HEK293 (cell line): ENCODE results near the gene BCL7C.

Experiments
- FEZF1 ChIP-seq: fragments of 450-650 bp; formaldehyde crosslinking; IDR thresholded peaks from 2 replicates; pipeline ENCODE4 v1.5.1; 2016; ENCODE audit warnings: missing biosample characterization, missing genetic modification characterization
- HOXC10 ChIP-seq: sonication (generic); formaldehyde crosslinking; IDR thresholded peaks from 2 replicates; pipeline ENCODE4 v1.8.1; 2023; ENCODE audit warnings: mild to moderate bottlenecking, missing genetic modification reagents
- IKZF3 ChIP-seq: fragments of 450-650 bp; IDR thresholded peaks from 2 replicates; pipeline ENCODE4 v1.5.0; 2018; ENCODE audit warnings: missing biosample characterization, mild to moderate bottlenecking, missing genetic modification characterization, moderate library complexity
- KLF9 ChIP-seq: fragments of 450-650 bp; formaldehyde crosslinking; IDR thresholded peaks from 2 replicates; pipeline ENCODE4 v1.5.1; 2016; ENCODE audit warnings: missing biosample characterization, missing genetic modification characterization, low read depth
- REPIN1 ChIP-seq: fragments of 450-650 bp; formaldehyde crosslinking; IDR thresholded peaks from 2 replicates; pipeline ENCODE4 v1.5.1; 2017; ENCODE audit warnings: missing biosample characterization, missing genetic modification characterization, low read depth
- SP2 ChIP-seq: fragments of 450-650 bp; formaldehyde crosslinking; IDR thresholded peaks from 2 replicates; pipeline ENCODE4 v1.5.1; 2016; ENCODE audit warnings: missing biosample characterization, missing genetic modification characterization
- ZBTB11 ChIP-seq: fragments of 450-650 bp; formaldehyde crosslinking; conservative IDR thresholded peaks from 2 replicates; pipeline ENCODE4 v1.5.1; 2016; ENCODE audit warnings: low read depth, missing biosample characterization, missing genetic modification characterization
- ZBTB26 ChIP-seq: fragments of 450-650 bp; formaldehyde crosslinking; optimal IDR thresholded peaks from 2 replicates; pipeline ENCODE3; 2016; ENCODE audit warnings: missing biosample characterization, mild to moderate bottlenecking, missing genetic modification characterization
- ZBTB48 ChIP-seq: fragments of 450-650 bp; formaldehyde crosslinking; IDR thresholded peaks from 2 replicates; pipeline ENCODE4 v1.5.1; 2016; ENCODE audit warnings: missing biosample characterization, missing genetic modification characterization
- ZFP37 ChIP-seq: fragments of 450-650 bp; formaldehyde crosslinking; IDR thresholded peaks from 2 replicates; pipeline ENCODE4 v1.5.1; 2016; ENCODE audit warnings: missing biosample characterization, missing genetic modification characterization
- ZIC2 ChIP-seq: fragments of 450-650 bp; formaldehyde crosslinking; IDR thresholded peaks from 2 replicates; pipeline ENCODE4 v1.5.1; 2016; ENCODE audit warnings: missing biosample characterization, missing genetic modification characterization
- ZNF341 ChIP-seq: fragments of 450-650 bp; formaldehyde crosslinking; IDR thresholded peaks from 2 replicates; pipeline ENCODE4; 2016; ENCODE audit warnings: low read depth, missing biosample characterization, missing genetic modification characterization
- ZNF391 ChIP-seq: fragments of 450-650 bp; formaldehyde crosslinking; IDR thresholded peaks from 2 replicates; pipeline ENCODE4 v1.5.1; 2016; ENCODE audit warnings: low read depth, missing biosample characterization, missing genetic modification characterization, borderline replicate concordance
- ZNF394 ChIP-seq: fragments of 450-650 bp; formaldehyde crosslinking; IDR thresholded peaks from 2 replicates; pipeline ENCODE4 v1.5.1; 2016; ENCODE audit warnings: missing biosample characterization, missing genetic modification characterization, mild to moderate bottlenecking, moderate library complexity, borderline replicate concordance
- ZNF423 ChIP-seq: fragments of 450-650 bp; formaldehyde crosslinking; IDR thresholded peaks from 2 replicates; pipeline ENCODE4 v1.5.1; 2016; ENCODE audit warnings: missing biosample characterization, missing genetic modification characterization
- ZNF48 ChIP-seq: fragments of 450-650 bp; formaldehyde crosslinking; IDR thresholded peaks from 2 replicates; pipeline ENCODE4 v1.5.1; 2016; ENCODE audit warnings: missing biosample characterization, missing genetic modification characterization
- ZNF560 ChIP-seq: fragments of 450-650 bp; formaldehyde crosslinking; IDR thresholded peaks from 2 replicates; pipeline ENCODE4 v1.5.1; 2017; ENCODE audit warnings: missing biosample characterization, missing genetic modification characterization, borderline replicate concordance
- ZNF585B ChIP-seq: fragments of 450-650 bp; formaldehyde crosslinking; IDR thresholded peaks from 2 replicates; pipeline ENCODE4 v1.5.1; 2016; ENCODE audit warnings: missing biosample characterization, missing genetic modification characterization
- ZNF623 ChIP-seq: fragments of 450-650 bp; formaldehyde crosslinking; IDR thresholded peaks from 2 replicates; pipeline ENCODE4 v1.5.1; 2016; ENCODE audit warnings: missing biosample characterization, missing genetic modification characterization
- ZNF670 ChIP-seq: fragments of 450-650 bp; formaldehyde crosslinking; IDR thresholded peaks from 2 replicates; pipeline ENCODE4 v1.5.1; 2016; ENCODE audit warnings: missing biosample characterization, missing genetic modification characterization, low read depth
- ZNF791 ChIP-seq: fragments of 450-650 bp; formaldehyde crosslinking; IDR thresholded peaks from 2 replicates; pipeline ENCODE4 v1.5.1; 2016; ENCODE audit warnings: missing biosample characterization, missing genetic modification characterization
- ZSCAN5A ChIP-seq: fragments of 450-650 bp; formaldehyde crosslinking; IDR thresholded peaks from 2 replicates; pipeline ENCODE4 v1.5.1; 2016; ENCODE audit warnings: missing biosample characterization, missing genetic modification characterization
- TF ChIP-seq, protein P1 (sequence below): fragments of 450-650 bp; formaldehyde crosslinking; IDR thresholded peaks from 2 replicates; pipeline ENCODE4 v1.5.1; 2016; ENCODE audit warnings: missing biosample characterization, missing genetic modification characterization, borderline replicate concordance
- TF ChIP-seq, protein P2 (sequence below): sonication (generic); formaldehyde crosslinking; IDR thresholded peaks from 2 replicates; pipeline ENCODE4 v1.8.1; 2022; ENCODE audit warnings: mild to moderate bottlenecking, moderate library complexity, missing genetic modification reagents
- TF ChIP-seq, protein P3 (sequence below): fragments of 450-650 bp; formaldehyde crosslinking; IDR thresholded peaks from 2 replicates; pipeline ENCODE4 v1.5.1; 2017; ENCODE audit warnings: missing biosample characterization, missing genetic modification characterization

BCL7C gene

DNA sequence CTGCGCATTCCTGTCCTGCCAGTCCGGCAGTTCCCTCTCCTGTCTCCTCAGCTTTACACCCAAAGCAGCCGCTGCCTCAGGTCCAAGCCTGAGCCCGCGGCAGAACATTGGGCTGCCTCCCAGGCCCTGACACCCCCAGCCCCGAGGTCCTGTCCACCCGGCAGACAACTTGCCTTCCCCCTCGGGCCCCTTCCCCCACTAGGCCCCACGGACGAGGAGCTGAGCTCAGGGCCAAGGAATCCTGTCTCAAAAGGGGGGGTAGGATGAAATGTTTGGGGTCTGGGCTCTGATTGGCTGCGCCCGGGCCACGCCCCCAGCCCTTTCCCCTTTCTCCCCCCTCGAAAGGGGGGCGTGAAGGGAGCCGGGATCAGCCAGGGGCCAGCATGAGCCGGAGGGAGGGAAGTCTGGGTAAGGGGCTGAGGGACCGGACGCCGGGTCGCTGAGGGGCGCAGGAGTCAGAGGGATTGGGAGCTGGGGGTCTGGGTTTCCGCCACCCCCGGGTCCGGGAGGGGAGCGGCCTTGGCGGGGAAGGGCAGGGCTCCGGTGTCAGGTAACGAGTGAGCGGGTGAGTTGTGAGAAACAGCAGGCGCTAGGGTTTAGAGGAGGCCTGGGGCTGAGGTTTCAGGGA lies 2.5 kb upstream of the BCL7C start, which contains the start of gene CTF1 (continued):
- TF ChIP-seq ZNF623 (tag by site-specific recombination) (no peak), ZFP37 (tag by site-specific recombination) (no peak), ZBTB48 (tag by site-specific recombination) (peak; percentile 93), ZNF585B (tag by site-specific recombination) (no peak), KLF9 (tag by site-specific recombination) (peak; percentile 67), ZNF391 (tag by site-specific recombination) (no peak), ZNF670 (tag by site-specific recombination) (no peak), ZNF560 (no peak), ZIC2 (no peak), ZNF341 (tag by site-specific recombination) (peak; percentile 99), ZNF423 (tag by site-specific recombination) (no peak), SP2 (peak; percentile 68), ZBTB26 (peak; percentile 22), REPIN1 (tag by site-specific recombination) (no peak), FEZF1 (tag by site-specific recombination) (no peak), IKZF3 (0 out of 2 replicates have a peak, but pooled peaks have one; percentile 22), ZSCAN5A (tag by site-specific recombination) (no peak), ZNF791 (no peak), ZBTB11 (tag by site-specific recombination) (no peak), ZNF48 (tag by site-specific recombination) (no peak), ZNF394 (no peak), HOXC10 (CRISPR knock-in tag) (no peak)
- TF ChIP-seq, protein P1, sequence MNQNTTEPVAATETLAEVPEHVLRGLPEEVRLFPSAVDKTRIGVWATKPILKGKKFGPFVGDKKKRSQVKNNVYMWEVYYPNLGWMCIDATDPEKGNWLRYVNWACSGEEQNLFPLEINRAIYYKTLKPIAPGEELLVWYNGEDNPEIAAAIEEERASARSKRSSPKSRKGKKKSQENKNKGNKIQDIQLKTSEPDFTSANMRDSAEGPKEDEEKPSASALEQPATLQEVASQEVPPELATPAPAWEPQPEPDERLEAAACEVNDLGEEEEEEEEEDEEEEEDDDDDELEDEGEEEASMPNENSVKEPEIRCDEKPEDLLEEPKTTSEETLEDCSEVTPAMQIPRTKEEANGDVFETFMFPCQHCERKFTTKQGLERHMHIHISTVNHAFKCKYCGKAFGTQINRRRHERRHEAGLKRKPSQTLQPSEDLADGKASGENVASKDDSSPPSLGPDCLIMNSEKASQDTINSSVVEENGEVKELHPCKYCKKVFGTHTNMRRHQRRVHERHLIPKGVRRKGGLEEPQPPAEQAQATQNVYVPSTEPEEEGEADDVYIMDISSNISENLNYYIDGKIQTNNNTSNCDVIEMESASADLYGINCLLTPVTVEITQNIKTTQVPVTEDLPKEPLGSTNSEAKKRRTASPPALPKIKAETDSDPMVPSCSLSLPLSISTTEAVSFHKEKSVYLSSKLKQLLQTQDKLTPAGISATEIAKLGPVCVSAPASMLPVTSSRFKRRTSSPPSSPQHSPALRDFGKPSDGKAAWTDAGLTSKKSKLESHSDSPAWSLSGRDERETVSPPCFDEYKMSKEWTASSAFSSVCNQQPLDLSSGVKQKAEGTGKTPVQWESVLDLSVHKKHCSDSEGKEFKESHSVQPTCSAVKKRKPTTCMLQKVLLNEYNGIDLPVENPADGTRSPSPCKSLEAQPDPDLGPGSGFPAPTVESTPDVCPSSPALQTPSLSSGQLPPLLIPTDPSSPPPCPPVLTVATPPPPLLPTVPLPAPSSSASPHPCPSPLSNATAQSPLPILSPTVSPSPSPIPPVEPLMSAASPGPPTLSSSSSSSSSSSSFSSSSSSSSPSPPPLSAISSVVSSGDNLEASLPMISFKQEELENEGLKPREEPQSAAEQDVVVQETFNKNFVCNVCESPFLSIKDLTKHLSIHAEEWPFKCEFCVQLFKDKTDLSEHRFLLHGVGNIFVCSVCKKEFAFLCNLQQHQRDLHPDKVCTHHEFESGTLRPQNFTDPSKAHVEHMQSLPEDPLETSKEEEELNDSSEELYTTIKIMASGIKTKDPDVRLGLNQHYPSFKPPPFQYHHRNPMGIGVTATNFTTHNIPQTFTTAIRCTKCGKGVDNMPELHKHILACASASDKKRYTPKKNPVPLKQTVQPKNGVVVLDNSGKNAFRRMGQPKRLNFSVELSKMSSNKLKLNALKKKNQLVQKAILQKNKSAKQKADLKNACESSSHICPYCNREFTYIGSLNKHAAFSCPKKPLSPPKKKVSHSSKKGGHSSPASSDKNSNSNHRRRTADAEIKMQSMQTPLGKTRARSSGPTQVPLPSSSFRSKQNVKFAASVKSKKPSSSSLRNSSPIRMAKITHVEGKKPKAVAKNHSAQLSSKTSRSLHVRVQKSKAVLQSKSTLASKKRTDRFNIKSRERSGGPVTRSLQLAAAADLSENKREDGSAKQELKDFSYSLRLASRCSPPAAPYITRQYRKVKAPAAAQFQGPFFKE (tag by site-specific recombination), result no peak
- TF ChIP-seq, protein P2, sequence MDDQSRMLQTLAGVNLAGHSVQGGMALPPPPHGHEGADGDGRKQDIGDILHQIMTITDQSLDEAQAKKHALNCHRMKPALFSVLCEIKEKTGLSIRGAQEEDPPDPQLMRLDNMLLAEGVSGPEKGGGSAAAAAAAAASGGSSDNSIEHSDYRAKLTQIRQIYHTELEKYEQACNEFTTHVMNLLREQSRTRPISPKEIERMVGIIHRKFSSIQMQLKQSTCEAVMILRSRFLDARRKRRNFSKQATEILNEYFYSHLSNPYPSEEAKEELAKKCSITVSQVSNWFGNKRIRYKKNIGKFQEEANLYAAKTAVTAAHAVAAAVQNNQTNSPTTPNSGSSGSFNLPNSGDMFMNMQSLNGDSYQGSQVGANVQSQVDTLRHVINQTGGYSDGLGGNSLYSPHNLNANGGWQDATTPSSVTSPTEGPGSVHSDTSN (CRISPR knock-in tag), result no peak
- TF ChIP-seq, protein P3, sequence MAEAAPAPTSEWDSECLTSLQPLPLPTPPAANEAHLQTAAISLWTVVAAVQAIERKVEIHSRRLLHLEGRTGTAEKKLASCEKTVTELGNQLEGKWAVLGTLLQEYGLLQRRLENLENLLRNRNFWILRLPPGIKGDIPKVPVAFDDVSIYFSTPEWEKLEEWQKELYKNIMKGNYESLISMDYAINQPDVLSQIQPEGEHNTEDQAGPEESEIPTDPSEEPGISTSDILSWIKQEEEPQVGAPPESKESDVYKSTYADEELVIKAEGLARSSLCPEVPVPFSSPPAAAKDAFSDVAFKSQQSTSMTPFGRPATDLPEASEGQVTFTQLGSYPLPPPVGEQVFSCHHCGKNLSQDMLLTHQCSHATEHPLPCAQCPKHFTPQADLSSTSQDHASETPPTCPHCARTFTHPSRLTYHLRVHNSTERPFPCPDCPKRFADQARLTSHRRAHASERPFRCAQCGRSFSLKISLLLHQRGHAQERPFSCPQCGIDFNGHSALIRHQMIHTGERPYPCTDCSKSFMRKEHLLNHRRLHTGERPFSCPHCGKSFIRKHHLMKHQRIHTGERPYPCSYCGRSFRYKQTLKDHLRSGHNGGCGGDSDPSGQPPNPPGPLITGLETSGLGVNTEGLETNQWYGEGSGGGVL, result peak; percentile 86
